SK-N-SH treated with all-trans-retinoic acid at 6 μM for 48 hours (cell line): ENCODE measurements around the gene SNTB2.
"Not testable (repeated sequence)": the region's sequence is repeated elsewhere in the genome, so short reads cannot be mapped to it uniquely, and the experiment has no call there.

ENCODE experiments used
- ATAC-seq: fragments of 200-7000 bp; cut with Tn5 transposase; 3 replicates; pipeline ENCODE4 v1.9.1; 2020; ENCODE audit warnings: mild to moderate bottlenecking, moderate library complexity
- ARNTL ChIP-seq: fragments of 450-650 bp; formaldehyde crosslinking; IDR thresholded peaks from 2 replicates; pipeline ENCODE4 v1.5.0; 2020; ENCODE audit warnings: low read depth, mild to moderate bottlenecking, moderate library complexity, borderline replicate concordance
- BACH2 ChIP-seq: fragments of 250-450 bp; sonication (Bioruptor Pico); IDR thresholded peaks from 2 replicates; pipeline ENCODE4 v1.9.0; 2021; ENCODE audit warnings: mild to moderate bottlenecking, borderline replicate concordance
- CREB5 ChIP-seq: fragments of 250-450 bp; sonication (Bioruptor Pico); IDR thresholded peaks from 2 replicates; pipeline ENCODE4 v1.5.1; 2020; ENCODE audit warnings: low read depth, mild to moderate bottlenecking, moderate library complexity
- CSDC2 ChIP-seq: fragments of 250-450 bp; sonication (Bioruptor Pico); IDR thresholded peaks from 2 replicates; pipeline ENCODE4 v1.5.0; 2020; ENCODE audit warnings: mild to moderate bottlenecking, moderate library complexity
- CSRNP3 ChIP-seq: fragments of 250-450 bp; sonication (Bioruptor Pico); IDR thresholded peaks from 2 replicates; pipeline ENCODE4 v1.5.1; 2021; ENCODE audit warnings: mild to moderate bottlenecking, moderate library complexity
- ESRRG ChIP-seq: fragments of 250-450 bp; sonication (Bioruptor Pico); IDR thresholded peaks from 2 replicates; pipeline ENCODE4 v1.6.1; 2021; ENCODE audit warnings: mild to moderate bottlenecking
- GLIS3 ChIP-seq: fragments of 250-450 bp; sonication (Bioruptor Pico); IDR thresholded peaks from 2 replicates; pipeline ENCODE4 v1.5.0; 2020; ENCODE audit warnings: mild to moderate bottlenecking, moderate library complexity
- ISL1 ChIP-seq: fragments of 250-450 bp; sonication (Bioruptor Pico); IDR thresholded peaks from 2 replicates; pipeline ENCODE4 v2.1.2; 2022; ENCODE audit warnings: mild to moderate bottlenecking, moderate library complexity
- OSR1 ChIP-seq: fragments of 250-450 bp; sonication (Bioruptor Pico); IDR thresholded peaks from 2 replicates; pipeline ENCODE4 v1.8.0; 2022; ENCODE audit warnings: moderate library complexity, mild to moderate bottlenecking, inconsistent platforms
- PATZ1 ChIP-seq: fragments of 250-450 bp; sonication (Bioruptor Pico); IDR thresholded peaks from 2 replicates; pipeline ENCODE4 v1.8.0; 2020; ENCODE audit warnings: mild to moderate bottlenecking, moderate library complexity, borderline replicate concordance
- POU6F1 ChIP-seq: fragments of 250-450 bp; sonication (Bioruptor Pico); IDR thresholded peaks from 2 replicates; pipeline ENCODE4 v1.8.0; 2021; ENCODE audit warnings: low read depth, mild to moderate bottlenecking, moderate library complexity, borderline replicate concordance
- RARB ChIP-seq: fragments of 250-450 bp; sonication (Bioruptor Pico); IDR thresholded peaks from 2 replicates; pipeline ENCODE4 v1.8.0; 2021; ENCODE audit warnings: mild to moderate bottlenecking, moderate library complexity
- SNAI2 ChIP-seq: fragments of 250-450 bp; sonication (Bioruptor Pico); IDR thresholded peaks from 2 replicates; pipeline ENCODE4 v1.5.0; 2020; ENCODE audit warnings: mild to moderate bottlenecking, moderate library complexity
- TCF4 ChIP-seq: fragments of 250-450 bp; sonication (Bioruptor Pico); IDR thresholded peaks from 2 replicates; pipeline ENCODE4 v1.8.0; 2021; ENCODE audit warnings: mild to moderate bottlenecking, moderate library complexity, borderline replicate concordance
- TOX ChIP-seq: fragments of 250-450 bp; sonication (Bioruptor Pico); IDR thresholded peaks from 2 replicates; pipeline ENCODE4 v1.8.0; 2021; ENCODE audit warnings: mild to moderate bottlenecking, moderate library complexity, borderline replicate concordance
- ZFP3 ChIP-seq: fragments of 250-450 bp; sonication (Bioruptor Pico); IDR thresholded peaks from 2 replicates; pipeline ENCODE4 v1.5.0; 2020; ENCODE audit warnings: mild to moderate bottlenecking, moderate library complexity
- ZFP30 ChIP-seq: fragments of 450-650 bp; formaldehyde crosslinking; IDR thresholded peaks from 2 replicates; pipeline ENCODE4 v1.5.0; 2022; ENCODE audit warnings: mild to moderate bottlenecking, moderate library complexity
- ZNF565 ChIP-seq: fragments of 450-650 bp; formaldehyde crosslinking; conservative IDR thresholded peaks from 2 replicates; pipeline ENCODE4 v1.5.0; 2020; ENCODE audit warnings: low read depth, mild to moderate bottlenecking, moderate library complexity
- ZNF70 ChIP-seq: fragments of 450-650 bp; formaldehyde crosslinking; IDR thresholded peaks from 2 replicates; pipeline ENCODE4 v1.5.0; 2020; ENCODE audit warnings: mild to moderate bottlenecking, moderate library complexity
- ZNF8 ChIP-seq: fragments of 450-650 bp; formaldehyde crosslinking; IDR thresholded peaks from 2 replicates; pipeline ENCODE4 v1.5.0; 2020; ENCODE audit warnings: mild to moderate bottlenecking, moderate library complexity
- TF ChIP-seq, protein P1 (sequence below): fragments of 250-450 bp; sonication (Bioruptor Pico); IDR thresholded peaks from 2 replicates; pipeline ENCODE4 v1.5.0; 2020; ENCODE audit warnings: mild to moderate bottlenecking, moderate library complexity

The SNTB2 gene

DNA sequence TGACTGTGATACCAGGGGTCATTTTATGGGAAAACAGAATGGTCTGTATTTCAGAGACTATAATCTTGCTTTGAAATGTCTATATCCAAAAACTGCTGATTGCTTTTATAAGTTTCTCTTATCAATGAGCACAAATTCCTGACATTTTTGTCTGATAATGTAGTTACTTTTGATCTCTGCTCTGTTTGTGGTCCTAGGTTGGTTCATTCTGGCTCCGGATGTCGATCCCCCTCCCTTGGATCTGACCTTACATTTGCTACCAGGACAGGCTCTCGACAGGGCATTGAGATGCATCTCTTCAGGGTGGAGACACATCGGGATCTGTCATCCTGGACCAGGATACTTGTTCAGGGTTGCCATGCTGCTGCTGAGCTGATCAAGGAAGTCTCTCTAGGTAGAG, 96.9 kb downstream of the SNTB2 start:
- ATAC-seq, result no peak
- TF ChIP-seq TOX (CRISPR knock-in tag), result no peak
- TF ChIP-seq CSDC2 (CRISPR knock-in tag), result no peak
- TF ChIP-seq RARB (CRISPR knock-in tag), result no peak
- TF ChIP-seq BACH2, result no peak
- no peak for TF ChIP-seq GLIS3 (CRISPR knock-in tag)

- TF ChIP-seq ARNTL (CRISPR knock-in tag), result no peak
- TF ChIP-seq OSR1 (CRISPR knock-in tag), result no peak
- TF ChIP-seq POU6F1 (CRISPR knock-in tag), result no peak
- no peak for TF ChIP-seq CSDC2 (CRISPR knock-in tag)
- TF ChIP-seq BACH2, result no peak
- TF ChIP-seq TCF4 (CRISPR knock-in tag), result no peak
- TF ChIP-seq ZNF8 (CRISPR knock-in tag), result no peak
- no peak for TF ChIP-seq CSRNP3 (CRISPR knock-in tag)
- TF ChIP-seq ZNF70 (CRISPR knock-in tag), result no peak
- TF ChIP-seq ZFP30 (CRISPR knock-in tag), result no peak
- no peak for TF ChIP-seq CREB5 (CRISPR knock-in tag)
- TF ChIP-seq, protein P1, sequence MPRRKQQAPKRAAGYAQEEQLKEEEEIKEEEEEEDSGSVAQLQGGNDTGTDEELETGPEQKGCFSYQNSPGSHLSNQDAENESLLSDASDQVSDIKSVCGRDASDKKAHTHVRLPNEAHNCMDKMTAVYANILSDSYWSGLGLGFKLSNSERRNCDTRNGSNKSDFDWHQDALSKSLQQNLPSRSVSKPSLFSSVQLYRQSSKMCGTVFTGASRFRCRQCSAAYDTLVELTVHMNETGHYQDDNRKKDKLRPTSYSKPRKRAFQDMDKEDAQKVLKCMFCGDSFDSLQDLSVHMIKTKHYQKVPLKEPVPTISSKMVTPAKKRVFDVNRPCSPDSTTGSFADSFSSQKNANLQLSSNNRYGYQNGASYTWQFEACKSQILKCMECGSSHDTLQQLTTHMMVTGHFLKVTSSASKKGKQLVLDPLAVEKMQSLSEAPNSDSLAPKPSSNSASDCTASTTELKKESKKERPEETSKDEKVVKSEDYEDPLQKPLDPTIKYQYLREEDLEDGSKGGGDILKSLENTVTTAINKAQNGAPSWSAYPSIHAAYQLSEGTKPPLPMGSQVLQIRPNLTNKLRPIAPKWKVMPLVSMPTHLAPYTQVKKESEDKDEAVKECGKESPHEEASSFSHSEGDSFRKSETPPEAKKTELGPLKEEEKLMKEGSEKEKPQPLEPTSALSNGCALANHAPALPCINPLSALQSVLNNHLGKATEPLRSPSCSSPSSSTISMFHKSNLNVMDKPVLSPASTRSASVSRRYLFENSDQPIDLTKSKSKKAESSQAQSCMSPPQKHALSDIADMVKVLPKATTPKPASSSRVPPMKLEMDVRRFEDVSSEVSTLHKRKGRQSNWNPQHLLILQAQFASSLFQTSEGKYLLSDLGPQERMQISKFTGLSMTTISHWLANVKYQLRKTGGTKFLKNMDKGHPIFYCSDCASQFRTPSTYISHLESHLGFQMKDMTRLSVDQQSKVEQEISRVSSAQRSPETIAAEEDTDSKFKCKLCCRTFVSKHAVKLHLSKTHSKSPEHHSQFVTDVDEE (CRISPR knock-in tag), result no peak
- TF ChIP-seq ZFP3 (CRISPR knock-in tag), result no peak
- TF ChIP-seq ISL1, result no peak
- no peak for TF ChIP-seq ZNF565 (CRISPR knock-in tag)
- TF ChIP-seq, all 23 proteins: peak for 0
- peak; percentile 37 for ATAC-seq
These were observed 98.3 kb downstream of the SNTB2 start for GRCh38 chr16:69285240-69285639.

- TF ChIP-seq OSR1 (CRISPR knock-in tag), result no peak
- TF ChIP-seq ESRRG (CRISPR knock-in tag), result no peak
- TF ChIP-seq SNAI2 (CRISPR knock-in tag), result no peak
- no peak for TF ChIP-seq ISL1
- no peak for TF ChIP-seq CSRNP3 (CRISPR knock-in tag)
- TF ChIP-seq ZFP30 (CRISPR knock-in tag), result no peak
- TF ChIP-seq BACH2, result no peak
- no peak for TF ChIP-seq TOX (CRISPR knock-in tag)
- TF ChIP-seq ZNF70 (CRISPR knock-in tag), result no peak
- TF ChIP-seq PATZ1 (CRISPR knock-in tag), result no peak
- no peak for TF ChIP-seq ZNF565 (CRISPR knock-in tag)
- no peak for TF ChIP-seq CREB5 (CRISPR knock-in tag)
- ATAC-seq, result peak; percentile 60
These were observed 100.2 kb downstream of the SNTB2 start for GRCh38 chr16:69286941-69287713.

GRCh38 chr16:69291657-69292056, 104.7 kb downstream of the SNTB2 start:
- ATAC-seq, result not testable (repeated sequence)
